Choroid plexus epithelial cell (primary cell): ENCODE data around the gene SLC4A4.
A peak's percentile ranks its signal among the peaks of the same experiment; 100 is the strongest.

Source experiments
- DNase-seq: peaks from one replicate; pipeline ENCODE4 v3.0.0-alpha.2; 2010; ENCODE audit warnings: low read depth
- H3K4me3 ChIP-seq: 2 replicates; pipeline ENCODE4 v1.5.1; 2011; ENCODE audit warnings: low read depth, mild to moderate bottlenecking, control low read depth, low read length, moderate library complexity
- TF ChIP-seq, protein P1 (sequence below): conservative IDR thresholded peaks from 2 replicates; pipeline ENCODE4 v1.5.1; 2011; ENCODE audit warnings: low read depth, mild to moderate bottlenecking, control low read depth, inconsistent platforms, low read length, moderate library complexity

Gene SLC4A4

GRCh38 chr4:71559957-71560571, 221.2 kb downstream of the SLC4A4 start:
- TF ChIP-seq, protein P1, sequence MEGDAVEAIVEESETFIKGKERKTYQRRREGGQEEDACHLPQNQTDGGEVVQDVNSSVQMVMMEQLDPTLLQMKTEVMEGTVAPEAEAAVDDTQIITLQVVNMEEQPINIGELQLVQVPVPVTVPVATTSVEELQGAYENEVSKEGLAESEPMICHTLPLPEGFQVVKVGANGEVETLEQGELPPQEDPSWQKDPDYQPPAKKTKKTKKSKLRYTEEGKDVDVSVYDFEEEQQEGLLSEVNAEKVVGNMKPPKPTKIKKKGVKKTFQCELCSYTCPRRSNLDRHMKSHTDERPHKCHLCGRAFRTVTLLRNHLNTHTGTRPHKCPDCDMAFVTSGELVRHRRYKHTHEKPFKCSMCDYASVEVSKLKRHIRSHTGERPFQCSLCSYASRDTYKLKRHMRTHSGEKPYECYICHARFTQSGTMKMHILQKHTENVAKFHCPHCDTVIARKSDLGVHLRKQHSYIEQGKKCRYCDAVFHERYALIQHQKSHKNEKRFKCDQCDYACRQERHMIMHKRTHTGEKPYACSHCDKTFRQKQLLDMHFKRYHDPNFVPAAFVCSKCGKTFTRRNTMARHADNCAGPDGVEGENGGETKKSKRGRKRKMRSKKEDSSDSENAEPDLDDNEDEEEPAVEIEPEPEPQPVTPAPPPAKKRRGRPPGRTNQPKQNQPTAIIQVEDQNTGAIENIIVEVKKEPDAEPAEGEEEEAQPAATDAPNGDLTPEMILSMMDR: no peak
- H3K4me3 ChIP-seq: no peak overlapping the region
- peak; percentile 40 for DNase-seq

- TF ChIP-seq, protein P1: no peak
- DNase-seq: peak; percentile 24
- H3K4me3 ChIP-seq: no peak overlapping the region
Observed at GRCh38 chr4:71564775-71565174, 226.0 kb downstream of the SLC4A4 start.

GRCh38 chr4:71566856-71567255, 228.0 kb downstream of the SLC4A4 start:
- H3K4me3 ChIP-seq: no peak overlapping the region
- TF ChIP-seq, protein P1: no peak
- no peak for DNase-seq

GRCh38 chr4:71568131-71568530, 229.3 kb downstream of the SLC4A4 start:
- DNase-seq: no peak
- H3K4me3 ChIP-seq: no peak overlapping the region
- TF ChIP-seq, protein P1: no peak

DNA sequence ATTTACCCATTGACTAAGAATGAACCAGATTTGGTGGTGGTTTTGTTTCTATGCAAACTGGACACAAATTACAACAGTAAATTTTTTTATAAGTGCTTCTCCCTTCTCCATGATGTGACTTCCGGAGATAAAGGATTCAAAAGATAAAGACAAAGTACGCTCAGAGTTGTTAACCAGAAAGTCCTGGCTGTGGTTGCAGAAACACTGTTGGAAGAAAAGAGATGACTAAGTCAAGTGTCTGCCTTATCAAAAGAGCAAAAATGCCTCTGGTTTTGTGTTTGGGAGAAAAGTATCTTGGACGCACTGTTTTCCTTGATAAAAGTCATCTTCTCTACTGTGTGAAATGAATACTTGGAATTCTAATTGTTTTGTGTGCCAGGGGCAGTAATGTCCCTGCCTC, 231.7 kb downstream of the SLC4A4 start:
- H3K4me3 ChIP-seq: no peak overlapping the region
- DNase-seq: no peak
- TF ChIP-seq, protein P1: no peak

- no peak overlapping the region for H3K4me3 ChIP-seq
- TF ChIP-seq, protein P1: no peak
- DNase-seq: no peak
Observed at GRCh38 chr4:71571346-71571745, 232.5 kb downstream of the SLC4A4 start.

DNA sequence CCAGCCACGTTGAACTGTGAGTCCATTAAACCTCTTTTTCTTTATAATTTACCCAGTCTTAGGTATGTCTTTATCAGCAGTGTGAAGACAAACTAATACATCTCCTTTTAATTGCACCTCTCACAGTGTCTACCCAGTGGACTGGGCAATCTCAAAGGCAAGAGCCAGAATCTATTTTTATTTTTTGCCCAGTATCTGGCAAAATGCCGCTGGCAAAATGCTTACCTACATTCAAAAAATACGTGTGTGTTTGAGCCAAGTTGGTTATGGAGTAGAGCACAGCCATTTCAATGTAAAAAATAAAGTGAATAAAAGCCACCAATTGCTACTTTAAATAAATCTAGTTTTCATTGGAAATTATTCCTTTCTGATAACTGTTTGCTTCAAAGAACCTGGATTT, 245.2 kb downstream of the SLC4A4 start:
- DNase-seq: no peak
- TF ChIP-seq, protein P1: no peak
- no peak overlapping the region for H3K4me3 ChIP-seq
